ENCODE results near the gene MGAT4B. TPM values are rescaled to one million over a fixed set of nuclear protein-coding genes. Genes with fewer than 3 reads are reported as not detected.
A peak's percentile ranks its signal among the peaks of the same experiment; 100 is the strongest.

MGAT4B gene
- total RNA-seq, 1 experiment from 2014 or later, result 151 TPM

GRCh38 chr5:179833709-179834070 is 27.0 kb upstream of the MGAT4B start (continued):
- TF ChIP-seq ERG (CRISPR knock-in tag; IDR thresholded peaks at IDR 0.05) (no peak), ATF6 (CRISPR knock-in tag; IDR thresholded peaks at IDR 0.05) (no peak), HMGA2 (CRISPR knock-in tag; IDR thresholded peaks at IDR 0.05) (no peak)

GRCh38 chr5:179833056-179833708 is 26.5 kb upstream of the MGAT4B start:
- Mint-ChIP-seq H3K4me1 (peaks cover 19% of the 10 kb centered on the region), H3K36me3 (peaks cover 84% of the 10 kb centered on the region), H3K9me3 (peaks cover 14% of the 10 kb centered on the region), H3K27me3 (ENCODE audit: low read depth) (no peaks in the 10 kb centered on the region; the same call in 1 of the 2 replicates), H3K27ac (no peak overlapping the region), H3K4me3 (no peak overlapping the region)
- CTCF ChIA-PET, result no interaction called here
- ATAC-seq, result no peak
- TF ChIP-seq NFYB (CRISPR knock-in tag; conservative IDR thresholded peaks at IDR 0.05; ENCODE audit: low read depth) (no peak), FOXP4 (CRISPR knock-in tag; IDR thresholded peaks at IDR 0.05) (no peak), NFATC4 (CRISPR knock-in tag; IDR thresholded peaks at IDR 0.05) (no peak), SMAD3 (CRISPR knock-in tag; IDR thresholded peaks at IDR 0.05; ENCODE audit: borderline replicate concordance) (no peak), ZNF425 (CRISPR knock-in tag; conservative IDR thresholded peaks at IDR 0.05) (no peak), CBFB (CRISPR knock-in tag; IDR thresholded peaks at IDR 0.05; ENCODE audit: low read depth) (no peak), ZNF671 (CRISPR knock-in tag; IDR thresholded peaks at IDR 0.05) (no peak), CTCF (IDR thresholded peaks at IDR 0.05) (no peak)
- POLR2A ChIA-PET, result interaction anchor here (0.6 kb wide), 1 partner anchor 253 kb away, joined by 4 read pairs; no protein-coding TSS in a partner anchor
- no peak for DNase-seq (ENCODE audit: low spot score)

GRCh38 chr5:179832039-179832745 is 25.5 kb upstream of the MGAT4B start:
- peaks cover 14% of the 10 kb centered on the region for H3K9me3 Mint-ChIP-seq
- no peaks in the 10 kb centered on the region; the same call in 1 of the 2 replicates for H3K27me3 Mint-ChIP-seq (ENCODE audit: low read depth)
- no peak for ATAC-seq
- ChIA-PET CTCF (no interaction called here), POLR2A (no interaction called here)
- peaks cover 82% of the 10 kb centered on the region for H3K36me3 Mint-ChIP-seq
- no peak overlapping the region for H3K4me3 Mint-ChIP-seq
- H3K4me1 Mint-ChIP-seq, result peaks cover 26% of the 10 kb centered on the region
- no peak for DNase-seq (ENCODE audit: low spot score)
- H3K27ac Mint-ChIP-seq, result peak overlapping the region; percentile 60
- TF ChIP-seq ATF2 (CRISPR knock-in tag; IDR thresholded peaks at IDR 0.05; ENCODE audit: borderline replicate concordance, low read depth), result no peak
- TF ChIP-seq HMGXB4 (CRISPR knock-in tag; IDR thresholded peaks at IDR 0.05), result no peak
- TF ChIP-seq AR (CRISPR knock-in tag; IDR thresholded peaks at IDR 0.05), result no peak
- TF ChIP-seq ZNF423 (CRISPR knock-in tag; IDR thresholded peaks at IDR 0.05), result no peak

All from WTC11 (cell line).